Hepatocyte (in vitro differentiated cells): Measurements from ENCODE around the gene NAB2. TPM values are rescaled to one million over a fixed set of nuclear protein-coding genes. Genes with fewer than 3 reads are reported as not detected.
A peak's percentile ranks its signal among the peaks of the same experiment; 100 is the strongest.

ENCODE experiments used
- DNase-seq: peaks from one replicate; pipeline ENCODE4 v3.0.0-alpha.2; 2016; ENCODE audit warnings: low spot score
- H2AFZ ChIP-seq: fragments of 200-600 bp; sonication (generic); 2 replicates; pipeline ENCODE4 v1.6.0; 2016; ENCODE audit warnings: antibody characterized with exemption, mild to moderate bottlenecking
- H3K27ac ChIP-seq: fragments of 200-600 bp; sonication (generic); 2 replicates; pipeline ENCODE4 v1.5.1; 2016; ENCODE audit warnings: mild to moderate bottlenecking
- H3K27me3 ChIP-seq: fragments of 200-600 bp; sonication (generic); 2 replicates; pipeline ENCODE4 v1.6.1; 2016
- H3K36me3 ChIP-seq: fragments of 200-600 bp; sonication (generic); replicated peaks from 2 replicates; pipeline ENCODE4 v1.5.1; 2016; ENCODE audit warnings: low read depth; ENCODE audit not compliant: insufficient read depth
- H3K4me1 ChIP-seq: fragments of 200-600 bp; sonication (generic); 2 replicates; pipeline ENCODE4 v1.5.1; 2016; ENCODE audit warnings: mild to moderate bottlenecking, moderate library complexity; ENCODE audit not compliant: insufficient read depth
- H3K4me2 ChIP-seq: fragments of 200-600 bp; sonication (generic); 2 replicates; pipeline ENCODE4 v1.6.0; 2016
- H3K4me3 ChIP-seq: fragments of 200-600 bp; sonication (generic); 2 replicates; pipeline ENCODE4 v1.5.1; 2016; ENCODE audit warnings: mild to moderate bottlenecking
- H3K79me2 ChIP-seq: fragments of 200-600 bp; sonication (generic); 2 replicates; pipeline ENCODE4 v1.6.0; 2017; ENCODE audit warnings: mild to moderate bottlenecking
- H3K9me2 ChIP-seq: fragments of 200-600 bp; sonication (generic); replicated peaks from 2 replicates; pipeline ENCODE4 v1.6.0; 2017; ENCODE audit warnings: mild to moderate bottlenecking; ENCODE audit not compliant: insufficient read depth
- H3K9me3 ChIP-seq: fragments of 200-600 bp; sonication (generic); 2 replicates; pipeline ENCODE4 v1.5.1; 2016; ENCODE audit warnings: low read depth, mild to moderate bottlenecking
- H4K20me1 ChIP-seq: fragments of 200-600 bp; sonication (generic); 2 replicates; pipeline ENCODE4 v1.6.0; 2016; ENCODE audit warnings: mild to moderate bottlenecking; ENCODE audit not compliant: insufficient read depth, poor library complexity, severe bottlenecking
- EZH2 ChIP-seq: fragments of 200-600 bp; sonication (generic); IDR thresholded peaks from 2 replicates; pipeline ENCODE4 v1.6.1; 2016; ENCODE audit warnings: antibody characterized with exemption, mild to moderate bottlenecking, borderline replicate concordance
- EZH2phosphoT487 ChIP-seq: fragments of 200-600 bp; sonication (generic); IDR thresholded peaks from one replicate; pipeline ENCODE4 v1.6.1; 2018; ENCODE audit warnings: antibody characterized with exemption, mild to moderate bottlenecking, low read depth, moderate library complexity; ENCODE audit not compliant: unreplicated experiment, severe bottlenecking
- WGBS: methylation state at CpG from one replicate; pipeline ENCODE4 v1.1.6; 2016; ENCODE audit warnings: low lambda C conversion rate; ENCODE audit errors: missing lambda C conversion rate; 5-methylcytosine and 5-hydroxymethylcytosine counted together
- polyA plus RNA-seq: library from polyadenylated mRNA; unstranded; fragments of >200 nt; fragmentation: Nextera tagmentation; extraction: Ambion mirVana; gene quantifications from 2 replicates; pipeline ENCODE4 v1.2.1, GENCODE V29; 2016
- total RNA-seq: library from RNA; depleted of rRNA; stranded (reverse); fragments of >200 nt; gene quantifications from 2 replicates; pipeline ENCODE4 v1.2.3, GENCODE V29; 2014
- TF ChIP-seq, protein P1 (sequence below): fragments of 200-600 bp; sonication (generic); IDR thresholded peaks from 2 replicates; pipeline ENCODE4 v1.5.1; 2016; ENCODE audit warnings: antibody characterized with exemption, mild to moderate bottlenecking; ENCODE audit not compliant: poor library complexity

The NAB2 gene
- total and polyA plus RNA-seq, 2 experiments from 2014 or later, result 12.3 to 21.9 TPM

DNA sequence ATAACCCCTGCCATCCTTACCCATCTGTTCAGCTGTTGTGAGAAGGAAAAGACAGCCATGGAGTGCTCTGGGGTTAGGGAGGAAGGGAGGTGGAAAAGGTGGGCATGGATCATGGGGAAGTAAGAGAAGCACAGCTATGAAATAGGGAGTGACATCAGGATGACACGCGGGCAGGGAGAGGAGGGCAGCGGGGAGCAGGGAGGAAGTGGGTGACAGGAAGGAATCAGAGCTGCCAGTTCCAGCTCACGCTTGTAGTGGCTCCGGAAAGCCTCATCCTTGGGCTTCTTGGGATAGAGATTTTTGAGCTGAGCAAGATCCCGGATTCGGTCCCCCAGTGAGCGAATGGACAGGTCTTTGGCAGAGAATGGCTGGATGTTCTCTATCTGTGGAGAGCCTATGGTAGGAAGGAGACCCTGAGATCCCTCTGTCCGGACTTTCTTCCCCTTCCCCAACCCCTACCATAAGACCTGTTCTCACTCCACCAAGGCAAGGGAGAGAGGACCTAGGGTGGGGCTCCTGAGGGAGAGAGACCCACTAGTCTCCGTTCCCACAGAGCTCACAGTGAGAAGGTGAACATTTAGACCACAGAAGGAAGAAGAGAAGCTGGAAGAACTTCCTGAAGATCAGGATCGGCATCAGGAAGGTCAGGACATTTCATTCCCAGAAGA lies 10.3 kb downstream of the NAB2 start:
- H3K4me2 ChIP-seq, result no peak overlapping the region
- no peak overlapping the region for H3K27ac ChIP-seq
- no peaks in the 10 kb centered on the region for H3K79me2 ChIP-seq
- H3K9me2 ChIP-seq, result no peaks in the 10 kb centered on the region
- H3K27me3 ChIP-seq, result no peaks in the 10 kb centered on the region
- no peaks in the 10 kb centered on the region for H4K20me1 ChIP-seq
- TF ChIP-seq EZH2phosphoT487, result no peak
- TF ChIP-seq, protein P1, sequence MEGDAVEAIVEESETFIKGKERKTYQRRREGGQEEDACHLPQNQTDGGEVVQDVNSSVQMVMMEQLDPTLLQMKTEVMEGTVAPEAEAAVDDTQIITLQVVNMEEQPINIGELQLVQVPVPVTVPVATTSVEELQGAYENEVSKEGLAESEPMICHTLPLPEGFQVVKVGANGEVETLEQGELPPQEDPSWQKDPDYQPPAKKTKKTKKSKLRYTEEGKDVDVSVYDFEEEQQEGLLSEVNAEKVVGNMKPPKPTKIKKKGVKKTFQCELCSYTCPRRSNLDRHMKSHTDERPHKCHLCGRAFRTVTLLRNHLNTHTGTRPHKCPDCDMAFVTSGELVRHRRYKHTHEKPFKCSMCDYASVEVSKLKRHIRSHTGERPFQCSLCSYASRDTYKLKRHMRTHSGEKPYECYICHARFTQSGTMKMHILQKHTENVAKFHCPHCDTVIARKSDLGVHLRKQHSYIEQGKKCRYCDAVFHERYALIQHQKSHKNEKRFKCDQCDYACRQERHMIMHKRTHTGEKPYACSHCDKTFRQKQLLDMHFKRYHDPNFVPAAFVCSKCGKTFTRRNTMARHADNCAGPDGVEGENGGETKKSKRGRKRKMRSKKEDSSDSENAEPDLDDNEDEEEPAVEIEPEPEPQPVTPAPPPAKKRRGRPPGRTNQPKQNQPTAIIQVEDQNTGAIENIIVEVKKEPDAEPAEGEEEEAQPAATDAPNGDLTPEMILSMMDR, result no peak
- TF ChIP-seq EZH2, result no peak
- H3K4me3 ChIP-seq, result no peak overlapping the region
- H2AFZ ChIP-seq, result no peak overlapping the region
- DNase-seq, result no peak
- H3K36me3 ChIP-seq, result no peaks in the 10 kb centered on the region
- peaks cover 11% of the 10 kb centered on the region for H3K4me1 ChIP-seq
- 93% methylated on average over 11 of the region's 11 CpGs for WGBS
- no peaks in the 10 kb centered on the region for H3K9me3 ChIP-seq

DNA sequence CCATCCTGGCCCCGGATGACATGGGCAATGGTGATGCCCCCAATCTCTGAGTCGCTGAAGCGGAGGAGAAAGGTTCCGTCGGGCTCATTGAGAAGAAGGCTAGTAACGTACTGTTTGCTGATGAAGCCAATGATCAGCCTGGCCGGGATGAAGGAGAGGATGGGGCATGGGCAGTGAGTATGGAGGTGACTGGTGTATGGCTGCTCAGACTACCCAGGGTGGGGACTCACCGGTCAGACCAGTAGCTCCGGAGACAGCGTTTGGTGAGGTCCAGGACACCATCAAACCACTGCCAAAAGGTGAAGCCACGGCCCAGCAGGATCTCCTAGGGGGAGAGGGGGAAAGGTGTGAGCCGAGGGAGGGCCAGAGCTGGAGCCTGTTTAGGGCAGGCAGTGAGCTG lies 10.9 kb downstream of the NAB2 start:
- Histone ChIP-seq H2AFZ (no peak overlapping the region), H3K4me1 (peaks cover 7% of the 10 kb centered on the region), H3K9me2 (no peaks in the 10 kb centered on the region), H3K27ac (no peak overlapping the region), H3K4me2 (no peak overlapping the region), H3K4me3 (no peak overlapping the region), H4K20me1 (no peaks in the 10 kb centered on the region), H3K79me2 (no peaks in the 10 kb centered on the region), H3K9me3 (no peaks in the 10 kb centered on the region), H3K36me3 (no peaks in the 10 kb centered on the region), H3K27me3 (no peaks in the 10 kb centered on the region)
- 90% methylated on average over 12 of the region's 12 CpGs for WGBS
- DNase-seq, result no peak
- TF ChIP-seq EZH2 (no peak), EZH2phosphoT487 (no peak)
- TF ChIP-seq, protein P1, result no peak

DNA sequence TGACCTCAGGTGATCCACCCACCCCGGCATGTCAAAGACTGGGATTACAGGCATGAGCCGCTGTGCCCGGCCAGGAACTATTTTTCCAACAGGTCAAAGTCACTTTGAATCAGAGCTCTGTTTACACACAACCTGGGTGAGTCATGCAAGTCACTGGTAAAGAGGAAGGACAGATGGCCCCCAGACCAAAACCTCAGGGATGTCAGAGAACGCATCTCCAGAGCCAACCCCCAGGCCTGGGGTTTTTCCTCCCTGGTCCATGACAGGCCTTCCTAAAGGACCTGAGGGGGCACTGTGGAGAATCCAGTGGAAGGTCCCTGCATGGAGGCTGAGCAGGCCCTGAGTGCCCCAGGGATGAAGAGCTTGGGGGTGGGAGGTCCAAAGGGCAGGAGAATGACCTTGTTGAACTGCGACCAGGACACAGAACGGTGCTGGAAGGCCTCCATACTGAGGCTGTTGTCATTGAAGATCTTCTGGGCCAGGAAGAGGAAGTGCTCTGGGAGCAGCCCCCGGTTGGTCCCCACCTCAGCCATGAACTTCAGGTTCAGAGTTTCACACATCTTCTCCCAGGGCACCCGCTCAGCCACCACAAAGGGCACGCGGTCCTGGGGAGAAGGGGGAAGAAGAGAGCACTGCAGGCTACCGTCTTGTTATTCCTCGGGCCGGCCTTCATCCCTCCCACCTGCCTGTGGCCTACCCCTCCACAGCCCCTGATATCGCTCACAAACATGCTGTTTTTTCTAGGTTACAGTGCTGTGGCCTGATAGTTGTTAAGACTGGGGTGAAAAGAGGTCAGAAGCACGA lies 13.2 kb downstream of the NAB2 start:
- Histone ChIP-seq H3K9me2 (no peaks in the 10 kb centered on the region), H3K27me3 (no peaks in the 10 kb centered on the region), H3K9me3 (no peaks in the 10 kb centered on the region), H2AFZ (no peak overlapping the region), H3K4me1 (peaks cover 7% of the 10 kb centered on the region), H4K20me1 (peaks cover 5% of the 10 kb centered on the region), H3K4me2 (peak overlapping the region; percentile 10), H3K27ac (peak overlapping the region; percentile 93), H3K79me2 (no peaks in the 10 kb centered on the region), H3K4me3 (no peak overlapping the region), H3K36me3 (no peaks in the 10 kb centered on the region)
- 75% methylated on average over 15 of the region's 15 CpGs for WGBS
- peak; percentile 81 for DNase-seq
- no peak for TF ChIP-seq EZH2phosphoT487
- TF ChIP-seq, protein P1, result no peak
- TF ChIP-seq EZH2, result no peak
